Transverse colon (tissue), 4 donors: Measurements from ENCODE around the gene SCIN.

Experiments used
- EP300 ChIP-seq: sonication (generic); formaldehyde crosslinking; IDR thresholded peaks from one replicate; pipeline ENCODE4 v1.6.1; 2017; ENCODE audit warnings: antibody characterized with exemption, low read depth
- POLR2A ChIP-seq: fragments of 450-650 bp; IDR thresholded peaks from one replicate; pipeline ENCODE4 v1.6.1; 2016; ENCODE audit warnings: antibody characterized with exemption, mild to moderate bottlenecking, moderate library complexity
- POLR2AphosphoS5 ChIP-seq, 3 donors: sonication (generic); formaldehyde crosslinking; IDR thresholded peaks; one replicate each; pipeline ENCODE4 v1.6.1; 2016; ENCODE audit warnings: antibody characterized with exemption in 3 of 3
- TF ChIP-seq, protein P1 (sequence below), 5 experiments: fragments of 200-600 bp in 3 of 5; fragments of 450-650 bp in 2 of 5; sonication (generic) in 3 of 5; IDR thresholded peaks; 1 replicate in 2 of 5; 2 replicates in 3 of 5; pipeline ENCODE4 v1.5.1; 2016 to 2017; ENCODE audit warnings: antibody characterized with exemption in 5 of 5, inconsistent platforms in 3 of 5, mild to moderate bottlenecking in 2 of 5, moderate library complexity in 1 of 5

DNA sequence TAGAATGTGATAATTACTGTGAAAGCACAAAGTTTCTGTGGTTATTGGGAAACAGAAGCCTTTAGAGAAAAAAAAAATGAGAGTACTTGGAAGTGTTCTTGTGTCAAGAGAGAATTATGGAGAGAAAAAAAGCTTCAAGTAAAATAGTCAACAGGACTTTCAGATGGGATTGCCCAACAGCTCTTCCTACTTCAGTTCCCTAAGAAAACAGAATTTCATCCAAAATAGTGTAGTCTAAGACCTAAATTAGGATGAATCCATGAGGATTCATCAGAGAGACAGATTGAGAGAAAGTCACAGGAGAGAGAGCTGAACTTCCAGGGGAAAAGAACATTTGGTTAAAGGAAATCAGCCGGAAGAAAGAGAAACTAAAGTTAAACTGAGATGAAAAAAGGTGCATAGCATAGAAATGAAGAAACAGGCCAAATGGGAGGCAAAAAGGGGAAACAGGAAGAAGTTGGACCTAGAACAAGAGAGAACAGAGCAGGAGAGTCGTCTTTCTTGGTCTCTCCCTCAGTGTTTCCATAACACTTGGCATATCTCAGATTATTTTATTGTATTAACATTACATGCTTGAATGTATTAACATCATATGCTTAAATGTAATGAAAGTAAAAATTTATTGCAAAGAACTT is 2.5 kb downstream of the SCIN start:
- TF ChIP-seq, protein P1, sequence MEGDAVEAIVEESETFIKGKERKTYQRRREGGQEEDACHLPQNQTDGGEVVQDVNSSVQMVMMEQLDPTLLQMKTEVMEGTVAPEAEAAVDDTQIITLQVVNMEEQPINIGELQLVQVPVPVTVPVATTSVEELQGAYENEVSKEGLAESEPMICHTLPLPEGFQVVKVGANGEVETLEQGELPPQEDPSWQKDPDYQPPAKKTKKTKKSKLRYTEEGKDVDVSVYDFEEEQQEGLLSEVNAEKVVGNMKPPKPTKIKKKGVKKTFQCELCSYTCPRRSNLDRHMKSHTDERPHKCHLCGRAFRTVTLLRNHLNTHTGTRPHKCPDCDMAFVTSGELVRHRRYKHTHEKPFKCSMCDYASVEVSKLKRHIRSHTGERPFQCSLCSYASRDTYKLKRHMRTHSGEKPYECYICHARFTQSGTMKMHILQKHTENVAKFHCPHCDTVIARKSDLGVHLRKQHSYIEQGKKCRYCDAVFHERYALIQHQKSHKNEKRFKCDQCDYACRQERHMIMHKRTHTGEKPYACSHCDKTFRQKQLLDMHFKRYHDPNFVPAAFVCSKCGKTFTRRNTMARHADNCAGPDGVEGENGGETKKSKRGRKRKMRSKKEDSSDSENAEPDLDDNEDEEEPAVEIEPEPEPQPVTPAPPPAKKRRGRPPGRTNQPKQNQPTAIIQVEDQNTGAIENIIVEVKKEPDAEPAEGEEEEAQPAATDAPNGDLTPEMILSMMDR (IDR thresholded peaks at IDR 0.05), result no peak
- TF ChIP-seq POLR2A, result no peak
- no peak for TF ChIP-seq POLR2AphosphoS5 (IDR thresholded peaks at IDR 0.05)
- no peak for TF ChIP-seq EP300
